Activated CD8-positive, alpha-beta memory T cell treated with anti-CD3 and anti-CD28 coated beads, Interleukin-2, amount 50 U/mL, for 24 hours (primary cell): Measurements from ENCODE around the gene SCT.

Source experiments
- DNase-seq: peaks from one replicate; pipeline ENCODE4 v3.0.0-alpha.2; 2020; ENCODE audit errors: extremely low read depth

Gene SCT

DNA sequence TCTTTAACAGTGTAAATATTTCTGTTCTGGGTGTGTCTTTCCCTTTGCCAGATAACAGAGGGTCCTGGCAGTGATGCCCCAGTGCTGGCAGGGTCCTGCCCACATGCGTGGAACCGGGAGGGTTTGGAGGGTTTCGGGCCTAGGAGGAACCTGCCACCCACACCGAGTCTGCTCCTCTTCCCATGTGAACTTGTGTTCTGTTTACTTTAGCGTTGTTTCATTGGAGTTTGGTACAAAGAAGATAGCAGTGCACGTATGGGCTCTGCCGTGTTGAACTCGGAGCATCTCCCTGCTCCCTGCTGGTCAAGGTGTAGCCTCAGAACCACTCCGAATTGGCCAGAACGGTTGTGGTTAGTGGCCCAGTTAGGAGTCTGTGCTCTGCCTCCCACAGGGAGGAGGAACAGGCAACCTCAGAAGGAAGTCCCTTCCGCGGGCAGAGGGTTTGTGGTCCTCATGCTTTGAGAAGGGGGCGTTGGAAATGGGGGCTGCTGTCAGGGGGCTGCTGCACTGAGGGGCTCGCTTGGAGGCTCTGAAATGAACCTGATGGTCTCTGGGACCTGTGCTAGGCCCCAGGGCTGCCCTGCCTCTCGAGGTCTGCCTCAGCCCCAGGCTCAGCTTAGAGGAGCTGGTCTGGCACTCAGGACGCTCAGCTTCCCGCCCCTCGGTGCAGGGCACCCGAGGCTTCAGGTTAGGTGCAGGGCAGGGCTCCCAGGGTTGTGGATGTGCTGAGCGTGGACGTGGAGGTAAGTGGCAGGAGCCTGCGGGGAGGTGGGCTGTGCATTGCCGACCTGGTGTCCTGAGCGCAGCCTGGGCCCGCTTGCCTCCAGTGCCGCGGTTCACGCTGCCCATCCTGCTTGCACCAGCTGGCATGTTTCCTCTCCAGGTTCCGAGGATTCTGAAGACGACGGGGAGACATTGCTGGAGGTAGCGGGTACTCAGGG lies 40.3 kb downstream of the SCT start:
- DNase-seq = no peak

DNA sequence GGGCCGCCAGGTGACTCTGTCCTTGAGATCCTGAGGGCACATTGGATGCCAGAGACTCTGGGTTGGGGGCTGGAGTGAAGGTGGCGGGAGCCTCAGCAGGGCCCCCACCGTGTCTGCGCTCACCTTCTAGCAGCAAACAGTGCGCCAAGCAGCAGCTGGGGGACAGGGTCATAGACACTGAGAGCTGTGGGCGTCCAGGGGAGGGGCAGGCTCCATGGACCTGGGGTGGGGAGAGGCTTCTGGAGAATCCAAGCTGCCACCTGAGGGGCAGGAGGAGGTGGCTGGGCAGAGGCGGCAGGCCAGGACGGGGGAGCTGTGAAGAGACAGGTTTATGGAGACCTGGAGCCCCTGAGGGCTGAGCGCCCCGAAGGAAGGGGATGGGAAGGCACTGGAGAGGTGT lies 42.7 kb downstream of the SCT start:
- DNase-seq = no peak

DNA sequence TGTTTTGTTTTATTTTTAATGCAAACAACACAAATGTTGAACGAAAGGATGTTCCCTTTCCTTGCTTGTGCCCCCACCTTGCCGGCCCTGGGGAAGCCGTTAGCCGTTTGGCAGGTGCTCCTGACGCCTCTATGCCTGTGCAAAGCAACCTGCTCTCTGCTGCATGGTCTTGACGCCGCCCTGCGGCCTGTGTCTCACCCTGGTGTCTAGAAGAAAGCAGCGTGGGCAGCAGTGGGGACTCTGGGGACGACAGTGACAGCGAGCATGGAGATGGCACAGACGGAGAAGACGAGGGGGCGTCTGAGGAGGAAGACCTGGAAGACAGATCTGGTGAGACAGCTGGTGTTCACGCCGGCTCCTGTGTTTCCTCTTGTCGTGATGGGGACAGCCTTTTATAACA lies 45.2 kb downstream of the SCT start:
- no peak for DNase-seq

DNA sequence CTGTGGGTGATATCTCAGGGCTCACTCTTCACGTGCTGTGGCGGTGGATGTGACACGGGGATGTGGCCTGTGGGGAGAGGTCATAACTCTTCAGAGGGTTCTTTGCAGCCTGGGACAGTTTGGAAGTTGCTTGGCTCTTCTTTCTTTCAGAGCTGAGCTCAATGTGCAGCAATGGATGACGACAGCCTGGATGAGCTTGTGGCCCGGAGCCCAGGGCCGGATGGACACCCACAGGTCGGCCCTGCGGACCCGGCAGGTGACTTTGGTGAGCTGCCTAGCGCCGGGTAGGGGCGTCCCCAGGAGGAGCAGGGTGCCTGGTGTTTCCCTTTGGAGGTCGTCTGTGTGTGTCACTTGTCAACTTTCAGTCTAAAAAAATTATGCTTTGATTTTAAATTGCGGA lies 45.6 kb downstream of the SCT start:
- DNase-seq = no peak

DNA sequence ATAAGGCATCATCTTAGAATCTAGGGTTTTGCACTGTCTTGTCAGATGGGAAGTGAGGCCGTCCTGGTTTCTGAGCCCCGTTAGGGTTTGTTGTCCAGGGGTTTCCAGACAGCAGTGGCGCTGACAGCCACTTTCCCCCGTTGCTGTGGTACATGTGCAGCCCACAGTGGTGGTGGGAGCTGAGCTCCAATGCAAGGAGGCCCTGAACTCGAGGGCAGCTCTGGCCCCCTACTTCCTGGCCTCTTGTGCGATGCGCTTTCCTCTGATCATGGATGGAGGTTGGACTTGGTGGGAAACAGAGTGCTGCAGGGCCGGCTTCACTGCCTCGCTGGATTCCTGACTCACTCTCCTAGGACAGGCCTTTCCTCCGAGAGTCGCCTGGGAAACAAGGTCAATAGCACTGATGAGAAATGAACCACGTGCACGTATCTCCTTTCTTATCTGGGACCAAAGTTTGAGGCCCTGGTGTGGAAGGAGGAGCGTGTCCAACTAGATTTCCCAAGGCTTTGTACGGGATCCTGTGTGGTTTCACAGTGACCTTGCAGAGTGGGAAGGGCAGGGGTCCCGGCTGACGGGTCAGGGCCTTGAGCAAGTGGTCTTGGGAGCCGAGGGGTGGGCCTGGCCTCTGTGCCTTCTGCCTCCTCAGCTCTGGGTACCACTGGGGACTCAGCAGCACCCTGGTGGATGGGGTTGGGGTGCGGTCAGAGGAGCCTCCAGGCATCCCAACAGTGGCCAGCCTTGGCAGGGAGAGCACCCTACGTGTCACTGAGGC lies 47.0 kb downstream of the SCT start:
- no peak for DNase-seq

DNA sequence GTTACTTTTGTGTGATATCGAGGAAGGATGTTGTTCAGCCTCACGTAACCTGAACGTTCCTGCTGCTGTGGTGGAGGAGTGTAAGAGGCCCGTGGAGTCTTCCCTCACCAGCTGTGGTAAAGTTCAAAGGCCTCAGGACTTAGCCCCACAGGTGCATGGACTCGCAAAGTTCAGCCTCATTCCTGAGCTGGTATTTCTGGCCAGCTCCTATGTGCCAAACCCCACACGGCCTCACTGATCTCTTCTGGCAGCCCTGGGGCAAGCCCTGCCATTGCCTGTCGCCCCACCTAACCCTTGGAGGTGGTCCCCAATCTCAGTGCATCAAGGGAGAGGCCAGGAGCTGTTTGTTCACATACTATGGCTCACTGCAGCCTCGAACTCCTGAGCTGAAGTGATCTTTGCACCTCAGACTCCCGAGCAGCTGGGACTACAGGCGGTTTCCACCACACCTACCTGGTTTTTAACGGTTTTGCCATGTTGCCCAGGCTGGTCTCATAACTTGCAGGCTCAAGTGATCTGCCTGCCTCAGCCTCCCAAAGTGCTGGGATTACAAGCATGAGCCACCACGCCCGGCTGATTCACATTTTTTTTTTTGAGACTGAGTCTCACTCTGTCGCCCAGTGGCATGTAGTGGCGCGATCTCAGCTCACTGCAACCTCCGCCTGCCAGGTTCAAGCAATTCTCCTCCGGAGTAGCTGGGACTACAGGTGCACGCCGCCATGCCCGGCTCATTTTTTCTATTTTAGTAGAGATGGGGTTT lies 48.5 kb downstream of the SCT start:
- no peak for DNase-seq

DNA sequence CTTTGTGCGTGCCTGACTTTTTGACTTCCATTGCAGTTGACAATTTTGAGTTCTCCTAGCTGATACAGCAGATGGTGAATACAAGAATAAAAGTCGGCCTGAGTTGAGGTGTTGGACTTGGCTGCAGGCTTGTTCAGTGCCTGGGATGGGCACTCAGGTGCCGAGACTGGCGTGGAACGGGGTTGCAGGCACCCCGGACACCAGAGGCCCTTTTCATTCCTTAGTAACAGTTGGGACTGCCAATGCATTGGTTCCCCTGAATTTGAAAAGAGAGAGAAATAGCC lies 49.4 kb downstream of the SCT start:
- DNase-seq = no peak

DNA sequence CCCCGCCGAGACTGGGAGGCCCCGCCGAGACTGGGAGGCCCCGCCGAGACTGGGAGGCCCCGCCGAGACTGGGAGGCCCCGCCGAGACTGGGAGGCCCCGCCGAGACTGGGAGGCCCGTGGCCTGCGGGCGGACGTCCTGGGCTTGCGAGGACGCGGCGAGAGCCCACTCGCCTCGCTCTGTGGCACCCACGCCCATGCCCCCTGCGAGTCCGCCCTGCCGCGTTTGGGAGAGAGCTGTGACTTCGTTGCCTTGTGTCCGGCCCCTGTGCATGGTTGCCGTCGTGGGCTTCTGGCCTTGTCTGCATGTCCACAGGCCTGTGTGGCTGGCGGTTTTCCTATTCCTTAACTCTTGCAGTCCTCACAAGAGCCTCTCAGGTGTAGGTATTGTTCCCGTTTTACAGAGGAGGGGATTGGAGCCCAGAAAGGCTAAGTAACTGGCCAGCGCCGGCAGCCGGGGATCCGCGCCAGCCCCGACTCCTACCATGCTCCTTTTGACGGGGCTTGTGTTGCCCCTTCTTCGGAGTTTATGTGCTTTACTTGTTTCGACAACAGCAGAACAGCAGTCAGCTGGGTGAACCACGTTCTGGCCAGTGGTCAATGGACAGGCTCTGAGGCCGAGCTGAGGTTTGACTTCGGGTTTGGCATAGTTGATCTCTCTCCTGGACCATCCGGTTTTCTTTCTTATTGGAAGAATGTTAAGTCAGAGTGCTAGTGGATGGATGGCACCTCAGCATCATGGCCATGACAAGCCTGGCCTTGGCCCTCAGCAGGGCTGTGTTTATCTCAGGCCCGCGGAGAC lies 50.0 kb downstream of the SCT start:
- DNase-seq = no peak
